SIG-M5 (cell line): ENCODE data around the gene C4BPB.

Experiments
- DNase-seq: peaks from one replicate; lab custom pipeline; 2025; lab: John Stamatoyannopoulos, UW

Gene C4BPB

DNA sequence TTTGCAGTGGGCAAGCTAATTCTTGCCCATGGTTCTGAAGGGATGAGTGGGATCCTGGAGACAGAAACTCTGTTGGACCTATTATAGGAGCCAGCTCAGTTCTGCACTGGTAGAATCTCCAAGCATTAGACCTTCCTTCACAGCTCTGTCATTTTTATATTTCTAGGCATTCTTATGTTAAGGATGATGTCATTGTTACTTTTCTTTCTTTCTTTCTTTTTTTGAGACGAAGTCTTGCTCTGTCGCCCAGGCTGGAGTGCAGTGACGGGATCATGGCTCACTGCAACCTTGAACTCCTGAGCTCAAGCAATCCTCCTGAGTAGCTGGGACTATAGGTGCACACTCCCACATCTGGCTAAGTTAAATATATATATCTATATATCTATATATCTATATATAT, 28.1 kb upstream of the C4BPB start:
- no peak for DNase-seq

DNA sequence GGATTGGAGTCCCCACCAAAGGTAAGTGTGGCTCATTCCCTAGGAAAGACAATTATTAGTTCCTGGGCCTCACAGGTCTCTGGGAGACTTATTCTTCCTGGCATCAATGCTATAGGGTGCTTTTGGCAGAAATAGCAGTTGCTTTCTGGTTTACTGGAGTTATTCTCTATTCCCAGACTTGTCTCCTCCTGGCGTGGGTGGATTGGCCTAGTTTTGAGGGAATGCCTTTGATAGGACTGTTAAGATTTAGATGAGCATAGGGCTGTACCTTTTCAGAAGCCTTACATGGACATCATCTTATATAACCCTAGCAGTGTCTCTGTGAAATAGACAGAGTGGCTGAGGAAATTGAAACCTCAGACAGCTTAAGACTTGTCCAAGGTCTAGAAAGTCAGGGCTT, 26.6 kb upstream of the C4BPB start:
- DNase-seq = no peak

DNA sequence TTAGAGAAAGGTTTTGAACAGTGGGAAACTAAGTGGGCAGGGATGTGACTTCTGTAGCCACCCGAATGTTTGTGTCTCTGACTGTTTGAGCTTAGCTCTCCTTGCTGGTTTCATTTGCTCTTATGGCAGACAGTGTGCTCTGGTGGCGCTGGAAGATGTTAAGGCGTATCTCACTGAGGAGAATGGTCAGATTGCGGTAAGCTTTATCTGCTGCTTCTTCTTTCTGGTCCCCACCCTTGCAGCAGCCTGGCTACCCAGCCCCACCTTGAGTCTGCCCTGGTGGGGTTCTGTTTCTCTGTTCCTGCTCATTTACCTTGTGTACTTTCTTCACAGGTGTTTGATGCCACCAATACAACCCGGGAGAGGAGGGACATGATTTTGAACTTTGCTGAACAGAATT, 25.6 kb upstream of the C4BPB start:
- no peak for DNase-seq

DNA sequence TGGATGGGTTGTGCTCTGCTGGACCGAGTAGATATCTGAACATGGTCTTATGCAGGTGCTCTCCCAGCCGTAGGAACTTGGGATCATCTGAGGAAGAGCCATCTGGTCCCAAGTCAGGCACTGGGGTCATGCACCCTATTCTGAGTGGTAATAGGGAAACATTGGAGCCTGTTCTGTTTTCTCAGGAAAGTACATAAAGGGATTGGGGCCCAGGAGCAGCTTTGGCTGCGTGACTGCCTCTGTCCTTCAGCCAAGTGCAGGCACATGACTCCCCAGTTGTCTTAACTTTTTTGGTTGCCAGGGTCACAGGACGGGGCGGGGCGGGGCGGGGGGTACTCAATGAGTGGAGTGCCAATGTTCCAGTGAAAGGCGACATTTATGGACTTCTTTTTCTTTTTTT, 24.1 kb upstream of the C4BPB start:
- DNase-seq = no peak

DNA sequence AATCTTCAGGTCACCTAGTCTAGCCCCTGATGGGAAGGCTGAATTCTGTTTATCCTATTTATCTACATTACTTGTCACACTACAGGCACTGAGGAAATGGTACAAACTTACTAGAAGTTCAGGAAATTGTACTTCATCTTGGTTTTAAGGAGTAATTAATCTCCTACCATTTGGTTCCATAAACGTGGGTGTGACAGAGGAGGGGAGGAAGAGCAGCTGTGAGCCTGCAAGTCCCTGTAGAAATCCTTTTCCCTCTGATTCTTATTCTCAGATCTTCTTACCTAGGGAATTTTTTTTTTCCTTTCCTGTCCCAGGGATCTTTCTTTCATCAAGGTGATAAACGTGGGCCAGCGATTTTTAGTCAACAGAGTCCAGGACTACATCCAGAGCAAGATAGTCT, 21.5 kb upstream of the C4BPB start:
- no peak for DNase-seq

DNA sequence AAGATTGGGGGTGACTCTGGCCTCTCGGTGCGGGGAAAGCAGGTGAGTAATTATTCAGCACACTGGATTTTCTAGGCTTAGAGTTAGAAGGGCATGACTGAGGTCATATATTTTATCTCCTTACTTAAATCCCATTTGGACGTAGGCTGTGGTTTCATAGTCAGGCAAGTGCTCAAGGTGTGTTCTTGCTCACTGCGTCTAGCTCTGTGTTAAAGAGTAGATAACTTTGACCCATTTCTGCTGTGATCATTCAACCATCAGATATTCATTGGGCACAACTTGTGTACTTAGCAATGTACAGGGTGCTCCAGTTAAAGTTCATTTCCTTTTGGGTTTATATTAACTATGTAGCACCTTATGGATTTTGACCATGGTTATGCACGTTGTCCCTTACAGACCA, 21.0 kb upstream of the C4BPB start:
- no peak for DNase-seq

DNA sequence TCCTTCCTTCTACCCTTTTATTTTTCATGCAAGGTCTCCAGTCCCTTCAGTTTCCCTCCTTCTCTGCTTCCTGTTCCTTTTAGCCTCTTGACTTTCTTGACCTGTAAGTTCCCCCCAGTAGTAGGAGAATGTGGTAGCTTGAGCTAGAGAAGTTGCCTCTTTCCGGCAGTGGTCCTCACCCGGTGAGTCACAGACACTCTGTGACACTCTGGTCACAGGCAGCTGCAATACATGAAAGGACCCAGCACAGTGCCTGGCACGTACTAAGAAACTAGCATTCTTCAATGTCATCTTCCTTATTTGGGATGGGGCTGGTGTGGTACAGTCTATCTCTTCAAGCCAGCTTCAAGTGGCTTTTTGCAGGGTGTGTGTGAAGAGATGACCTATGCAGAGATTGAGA, 19.6 kb upstream of the C4BPB start:
- DNase-seq = no peak

DNA sequence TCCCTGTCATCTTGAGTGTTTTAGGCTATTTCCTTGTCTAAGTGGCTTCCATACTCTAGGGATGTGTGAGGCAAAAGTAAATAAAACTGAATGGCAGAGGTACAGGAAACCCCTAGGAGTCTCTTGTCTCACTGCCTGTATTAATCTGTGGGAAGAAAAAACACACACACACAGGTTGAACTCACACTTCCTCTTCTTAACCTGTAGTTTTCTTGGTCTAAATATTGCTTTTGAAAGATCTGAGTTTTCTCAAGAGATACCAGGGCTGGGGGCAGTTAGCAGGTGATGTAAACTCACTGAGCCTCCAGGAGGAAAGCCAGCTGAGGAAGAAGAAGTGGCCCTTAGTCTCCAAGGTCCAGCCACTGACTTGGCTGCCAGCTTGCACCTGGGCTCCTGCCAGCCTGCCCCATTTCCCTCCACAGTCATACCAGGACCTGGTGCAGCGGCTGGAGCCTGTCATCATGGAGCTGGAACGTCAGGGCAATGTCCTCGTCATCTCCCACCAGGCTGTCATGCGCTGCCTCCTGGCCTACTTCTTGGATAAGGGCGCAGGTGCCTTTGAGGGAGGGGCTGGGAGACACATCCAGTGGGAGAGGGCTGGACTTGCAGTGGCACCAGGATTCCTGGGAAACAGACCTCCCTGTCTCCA, 18.7 kb upstream of the C4BPB start:
- no peak for DNase-seq

DNA sequence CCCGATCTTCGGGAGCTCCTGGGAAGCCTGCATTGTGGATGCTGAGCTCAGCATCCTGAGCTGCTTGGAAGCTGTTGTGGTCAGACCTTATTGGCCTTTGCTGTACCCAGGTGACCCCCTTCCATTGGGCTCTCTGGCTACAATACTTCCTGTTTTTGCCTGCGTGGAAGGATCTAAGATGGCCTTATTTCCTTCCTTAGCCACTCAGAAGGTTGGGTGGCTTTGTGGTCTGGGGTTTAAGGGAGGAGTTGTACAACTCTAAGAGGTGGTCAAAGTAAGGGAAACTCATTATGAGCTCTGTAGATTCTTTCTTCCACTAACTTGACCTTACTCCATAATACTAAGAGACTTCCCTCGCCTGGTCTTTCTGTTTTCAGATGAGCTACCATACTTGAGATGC, 17.8 kb upstream of the C4BPB start:
- DNase-seq = no peak

DNA sequence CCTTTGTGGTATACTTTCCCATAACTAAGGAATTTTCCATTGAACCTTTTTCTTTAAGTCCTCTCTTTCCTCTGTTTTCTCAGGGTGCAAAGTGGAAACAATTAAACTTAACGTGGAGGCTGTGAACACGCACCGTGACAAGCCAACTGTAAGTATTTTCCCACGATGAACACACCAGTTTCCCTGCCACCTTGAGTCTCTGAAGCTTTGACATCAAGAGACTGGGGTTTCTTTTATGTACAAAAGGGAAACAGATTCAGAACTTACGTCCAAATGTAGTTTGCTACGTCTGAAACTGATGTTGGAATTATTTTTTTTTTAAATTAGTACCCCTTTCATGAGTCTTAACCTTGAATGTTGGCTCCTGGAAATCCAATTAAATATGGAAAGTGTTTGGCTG, 17.2 kb upstream of the C4BPB start:
- no peak for DNase-seq

DNA sequence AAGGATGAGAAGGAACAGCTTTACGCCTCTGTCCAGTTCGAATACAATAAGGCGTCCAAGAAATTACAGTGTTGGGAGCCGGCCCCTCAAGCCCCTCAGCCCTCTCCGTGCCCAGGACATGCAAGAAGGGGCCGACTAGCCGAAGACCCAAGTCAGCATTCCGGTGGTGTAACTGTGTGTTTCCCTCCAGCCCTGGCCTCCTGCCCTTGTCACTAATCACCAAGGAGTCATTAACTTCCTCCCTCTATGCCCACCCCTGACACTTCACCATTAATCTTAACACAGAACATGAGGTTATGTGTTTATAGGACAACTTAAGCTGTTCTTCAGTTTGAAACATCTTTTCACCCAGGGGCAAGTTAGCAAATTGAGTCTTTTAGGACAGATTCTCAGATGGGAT, 16.4 kb upstream of the C4BPB start:
- no peak for DNase-seq

DNA sequence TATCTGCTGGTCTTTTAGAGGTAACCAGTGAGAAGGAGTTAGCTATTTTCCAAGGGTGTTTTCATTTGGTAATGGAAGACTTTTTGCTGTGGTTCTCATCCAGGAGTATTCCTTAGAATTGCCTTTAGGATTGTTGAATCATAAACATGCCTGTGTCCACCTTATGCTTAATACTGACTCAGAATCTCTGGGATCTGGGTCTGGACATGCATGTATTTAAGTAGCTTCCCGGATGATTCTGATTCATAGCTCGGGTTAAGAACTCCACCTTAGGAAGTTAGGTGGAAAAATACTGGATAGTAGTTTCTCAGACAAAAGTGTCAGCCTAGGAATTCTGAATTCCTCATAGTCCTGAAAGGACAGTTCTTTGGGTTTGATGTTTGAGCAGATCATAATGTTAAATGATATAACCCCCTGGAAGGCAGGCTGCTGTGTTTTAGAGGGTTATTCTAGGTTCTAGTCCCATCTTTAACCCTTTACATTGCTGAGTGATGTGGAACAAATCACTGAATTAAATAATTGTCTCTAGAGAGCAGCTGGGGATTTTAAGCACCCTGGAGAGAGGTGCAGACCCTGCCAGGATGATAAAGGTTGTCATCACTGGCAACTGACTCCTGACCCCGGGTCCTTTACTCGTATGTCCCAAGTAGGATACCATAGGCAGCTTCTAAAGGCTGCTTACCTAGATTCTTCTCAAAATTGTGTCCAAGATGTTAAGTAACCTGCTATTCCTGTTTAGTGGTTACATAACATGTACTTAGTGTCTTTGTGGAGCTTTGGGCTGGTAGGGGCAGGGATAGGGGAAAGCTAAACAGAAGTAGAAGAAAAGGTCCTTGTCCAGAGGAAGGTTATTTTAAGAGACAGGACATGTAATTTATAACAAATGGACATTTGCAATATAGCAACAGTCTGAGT, 14.5 kb upstream of the C4BPB start:
- no peak for DNase-seq

DNA sequence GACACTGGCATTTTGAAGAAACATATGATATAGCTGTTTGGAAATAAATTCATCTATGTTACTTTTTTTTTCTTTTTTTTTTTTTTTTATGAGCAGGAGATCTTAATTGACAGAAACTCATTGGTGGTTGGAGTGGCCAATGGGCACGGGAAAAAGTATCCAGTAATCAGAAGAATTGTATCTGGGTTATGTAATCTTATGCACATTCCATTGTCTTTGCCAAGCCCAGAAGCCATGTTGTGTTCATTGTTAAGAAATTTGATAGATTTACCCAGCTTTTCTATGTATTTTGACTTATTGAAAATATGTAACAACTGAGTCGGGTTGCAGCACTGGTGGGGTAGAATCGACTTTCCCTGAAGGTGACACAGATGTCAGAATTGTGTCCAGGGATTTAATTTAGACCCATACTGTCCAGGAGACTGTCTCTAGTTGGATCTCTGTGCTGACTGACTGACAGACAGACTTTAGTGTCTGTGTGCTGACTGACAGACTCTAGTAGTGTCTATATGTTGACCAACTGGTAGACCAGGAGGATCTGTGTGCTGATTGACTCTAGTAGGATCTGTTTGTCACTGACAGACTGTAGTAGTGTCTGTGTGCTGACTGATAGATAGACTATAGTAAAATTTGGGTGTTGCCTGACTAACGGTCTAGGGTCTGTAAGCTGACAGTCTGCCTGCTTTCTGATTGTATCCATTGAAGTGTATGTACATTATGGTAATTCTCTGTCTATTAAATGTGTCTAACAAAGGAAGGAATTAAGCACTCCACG, 12.3 kb upstream of the C4BPB start:
- DNase-seq = no peak

DNA sequence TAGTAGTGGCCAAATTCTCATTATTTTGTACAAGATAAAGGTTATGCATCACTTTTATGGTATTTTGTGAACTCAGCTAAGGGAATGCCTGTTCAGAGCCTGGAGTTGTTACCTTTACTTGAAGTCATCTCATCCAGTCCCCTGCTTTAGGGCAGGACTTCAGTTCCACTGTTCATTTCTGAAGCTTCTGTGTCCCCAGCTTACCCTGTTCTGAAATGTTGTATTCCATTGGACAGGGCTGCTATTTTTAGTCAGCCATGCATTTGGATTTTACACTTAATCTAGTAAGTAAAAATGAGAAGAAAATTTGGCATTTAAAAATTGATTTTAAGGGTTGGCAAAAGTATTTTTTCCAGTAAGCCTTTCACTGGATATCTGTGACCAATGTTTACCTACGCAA, 11.6 kb upstream of the C4BPB start:
- DNase-seq = no peak

DNA sequence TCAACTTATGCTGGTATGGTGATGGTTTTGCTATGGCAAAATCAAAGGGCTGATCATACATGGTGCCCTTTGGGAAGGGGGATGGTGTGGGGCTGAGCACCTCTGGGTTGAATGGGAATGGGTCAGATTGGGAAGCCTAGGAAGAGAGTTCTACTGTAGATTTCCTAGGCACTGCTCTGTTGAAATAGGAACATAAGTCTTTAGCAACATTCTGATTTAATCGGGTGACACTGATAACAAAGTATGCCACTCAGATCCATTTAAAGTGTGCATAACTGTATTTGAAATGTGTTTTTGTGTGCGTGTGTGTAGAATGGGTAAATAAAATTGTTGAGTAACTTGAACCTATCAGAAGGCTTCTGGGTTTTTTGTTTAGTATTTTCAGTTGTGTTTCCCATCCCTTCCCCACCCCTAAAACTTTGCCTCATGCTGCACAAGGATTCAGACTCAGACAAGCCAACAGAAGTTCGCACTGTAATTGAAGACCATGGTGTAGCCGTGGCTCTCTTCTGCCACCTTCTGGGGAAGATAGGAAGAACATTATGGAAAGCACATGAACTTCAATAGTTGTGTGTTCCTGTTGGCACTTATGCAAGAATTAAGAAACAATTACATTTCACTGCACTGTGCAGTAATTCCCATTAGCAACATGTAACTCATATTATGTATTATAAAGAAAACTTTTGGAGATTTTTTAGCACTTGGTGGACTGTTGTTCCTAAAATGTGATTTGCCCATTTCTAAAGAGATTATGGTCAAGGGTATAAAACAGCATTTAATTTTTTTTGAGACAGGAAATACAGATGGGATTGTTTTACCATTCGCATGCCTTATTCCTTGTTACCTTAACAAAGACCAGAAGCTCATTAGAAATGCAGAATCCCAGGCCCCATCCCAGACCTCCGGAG, 10.9 kb upstream of the C4BPB start:
- no peak for DNase-seq

DNA sequence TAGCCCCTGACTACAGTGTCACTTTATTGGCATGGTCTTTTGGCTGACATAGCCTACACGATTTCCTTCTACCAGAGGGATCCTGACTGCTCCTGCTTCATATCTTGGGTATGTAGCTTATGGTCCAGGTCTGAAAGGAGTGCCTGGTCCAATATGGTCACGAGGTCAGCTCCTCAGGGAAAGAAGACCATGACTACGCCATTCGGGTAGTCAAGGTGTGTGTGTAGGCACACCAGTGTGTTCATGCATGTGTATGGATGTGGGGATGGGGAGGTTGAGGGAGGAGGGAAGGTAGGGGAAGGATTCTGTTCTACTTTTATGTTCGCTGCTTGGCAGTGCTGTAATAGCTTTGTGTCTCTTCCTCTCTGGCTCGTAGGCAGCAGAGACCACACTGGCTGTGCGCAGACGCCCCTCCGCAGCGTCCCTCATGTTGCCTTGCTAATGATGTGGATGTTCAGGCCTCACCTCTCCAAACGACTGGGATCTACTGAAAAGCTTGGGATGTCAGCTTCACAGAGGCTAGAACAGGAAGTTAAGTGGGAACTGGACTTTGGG, 10.0 kb upstream of the C4BPB start:
- DNase-seq = no peak

DNA sequence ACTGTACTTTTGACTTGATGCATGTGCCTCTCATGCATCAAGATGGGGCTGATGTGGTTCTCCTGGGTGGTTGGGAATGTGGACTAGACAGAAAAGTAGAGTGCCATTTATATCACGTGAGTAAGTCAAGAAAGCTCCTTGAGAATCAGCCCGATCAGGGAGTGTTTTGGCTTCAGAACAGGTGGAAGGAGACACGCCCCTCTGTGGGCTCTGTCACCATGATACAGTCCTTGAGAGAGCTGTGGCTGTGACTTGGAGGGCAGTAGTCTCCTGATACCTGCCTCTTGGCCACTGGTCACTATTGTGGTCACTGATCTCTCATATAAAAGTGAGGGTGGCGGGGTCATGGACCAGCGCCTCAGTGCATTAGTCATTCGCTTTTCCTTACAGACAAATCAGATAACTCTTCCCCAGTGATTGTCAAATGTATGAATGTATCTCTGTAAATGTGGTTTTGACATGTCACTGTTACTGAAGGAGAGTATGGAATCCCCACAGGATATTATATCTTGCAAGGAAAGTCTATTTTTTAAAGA, 8.9 kb upstream of the C4BPB start:
- no peak for DNase-seq

DNA sequence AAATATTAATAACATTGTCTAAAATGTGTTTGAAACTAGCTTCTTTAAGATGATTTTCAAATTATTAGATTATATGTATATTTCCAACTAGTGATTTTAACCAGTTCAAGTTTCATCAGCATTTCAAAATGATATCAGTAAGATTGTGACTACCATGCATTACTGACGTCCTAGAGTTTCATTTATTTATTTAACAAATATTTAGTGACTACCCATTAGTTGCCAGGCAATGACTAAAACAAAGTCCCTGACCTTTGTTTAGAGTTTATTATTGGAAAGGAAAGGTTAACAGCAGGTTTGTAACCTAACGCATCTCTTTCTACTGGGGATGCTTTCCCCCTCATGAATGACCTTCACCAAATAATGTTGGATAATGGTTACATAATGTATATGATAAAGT, 7.6 kb upstream of the C4BPB start:
- DNase-seq = no peak

DNA sequence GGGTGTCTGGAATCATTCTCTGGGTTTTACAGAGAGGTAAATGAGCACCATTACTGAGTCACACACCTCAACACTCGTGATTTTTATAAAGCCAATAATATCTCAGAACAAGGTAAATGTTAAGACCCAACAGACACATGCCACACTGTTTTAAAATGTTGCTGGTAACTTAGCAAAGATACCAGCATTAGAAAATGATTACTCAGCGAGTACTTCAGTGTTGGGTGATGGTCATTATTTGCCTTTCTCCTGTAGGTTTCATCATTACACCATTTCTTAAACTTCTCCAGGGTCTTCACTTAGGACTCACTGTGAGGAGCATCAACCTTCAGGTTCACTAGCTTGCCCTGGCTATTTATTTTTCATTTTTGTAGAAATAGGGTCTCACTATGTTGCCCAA, 6.9 kb upstream of the C4BPB start:
- no peak for DNase-seq

DNA sequence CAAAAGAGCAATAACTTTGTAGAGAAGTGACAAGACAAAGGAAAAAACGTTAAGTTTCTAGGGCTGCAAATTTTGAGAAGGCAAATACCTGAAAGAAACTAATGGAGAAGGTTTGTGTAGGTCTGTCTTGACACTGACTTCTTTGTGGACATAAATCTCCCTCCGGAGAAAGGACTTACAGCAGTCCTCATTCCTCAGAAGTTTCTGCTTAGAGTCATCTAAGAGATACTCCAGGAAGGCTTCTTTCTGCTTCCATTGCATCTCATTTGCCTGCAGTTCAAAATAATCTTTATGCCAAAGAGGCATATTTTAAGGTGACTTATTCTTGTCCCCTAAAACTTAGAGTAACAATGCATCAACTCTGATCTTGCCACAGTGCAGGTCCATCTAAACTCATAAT, 4.4 kb upstream of the C4BPB start:
- DNase-seq = no peak

DNA sequence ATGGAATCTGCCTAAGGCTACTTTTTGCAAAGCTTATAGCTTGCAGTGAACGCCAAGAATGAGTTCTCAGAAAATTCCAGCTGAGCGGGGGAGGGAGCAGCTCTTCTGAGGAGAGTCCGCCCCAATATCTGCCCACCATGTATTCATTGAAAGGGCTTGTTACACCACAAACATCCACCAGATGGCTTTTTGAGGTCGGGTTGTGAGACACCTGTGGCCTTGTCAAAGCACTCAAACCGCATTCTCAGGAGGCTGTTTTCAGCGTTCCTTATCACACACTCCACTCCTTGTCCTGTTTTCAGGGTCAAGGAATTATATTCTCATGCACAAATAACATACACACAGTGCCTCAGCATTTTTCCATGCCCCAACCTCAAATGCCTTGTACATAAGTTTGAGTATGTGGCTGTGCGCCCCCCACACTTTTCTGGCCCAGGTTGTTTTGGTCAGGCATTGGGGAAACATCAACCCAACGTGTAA, 3.9 kb upstream of the C4BPB start:
- DNase-seq = no peak
